ENCODE measurements around the gene CCDC86.
"Not testable (repeated sequence)": the region's sequence is repeated elsewhere in the genome, so short reads cannot be mapped to it uniquely, and the experiment has no call there.

CCDC86 gene

DNA sequence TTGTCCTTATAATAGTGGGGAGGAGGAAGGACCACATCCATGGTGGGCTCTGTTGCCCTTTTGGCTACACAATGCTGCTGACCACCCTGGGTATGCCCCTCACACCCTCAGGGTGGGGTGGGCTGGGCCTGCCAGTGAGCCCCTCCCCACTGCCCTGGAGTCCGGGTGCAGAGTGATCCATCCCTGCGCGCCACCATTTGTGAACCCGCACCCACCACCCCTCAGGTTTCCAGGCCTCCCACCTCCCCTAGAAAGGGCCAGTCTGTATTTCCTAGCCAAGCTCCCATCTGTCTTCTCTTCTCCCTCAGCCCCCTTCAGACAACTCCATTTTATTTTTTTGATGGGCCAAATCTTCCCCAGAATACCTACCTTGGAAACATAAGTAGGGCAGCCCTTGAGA, 31.8 kb upstream of the CCDC86 start:
- no peak overlapping the region for H3K27ac ChIP-seq (ENCODE audit: insufficient read depth, low read length, poor library complexity, severe bottlenecking)
- DNase-seq = no peak
- no peaks in the 10 kb centered on the region for H3K4me1 ChIP-seq (ENCODE audit: control insufficient read depth, insufficient read depth, low read length, poor library complexity, severe bottlenecking)
- H3K9me3 ChIP-seq (ENCODE audit: control insufficient read depth, low read length) = no peaks in the 10 kb centered on the region
- H3K4me3 ChIP-seq (ENCODE audit: insufficient read depth, low read depth, low read length, poor library complexity, severe bottlenecking) = no peak overlapping the region
- no peaks in the 10 kb centered on the region for H3K36me3 ChIP-seq (ENCODE audit: control insufficient read depth, insufficient read depth, low read length)
- no peaks in the 10 kb centered on the region for H3K27me3 ChIP-seq (replicated peaks; ENCODE audit: control insufficient read depth, insufficient read depth, low read length, poor library complexity, severe bottlenecking)

DNA sequence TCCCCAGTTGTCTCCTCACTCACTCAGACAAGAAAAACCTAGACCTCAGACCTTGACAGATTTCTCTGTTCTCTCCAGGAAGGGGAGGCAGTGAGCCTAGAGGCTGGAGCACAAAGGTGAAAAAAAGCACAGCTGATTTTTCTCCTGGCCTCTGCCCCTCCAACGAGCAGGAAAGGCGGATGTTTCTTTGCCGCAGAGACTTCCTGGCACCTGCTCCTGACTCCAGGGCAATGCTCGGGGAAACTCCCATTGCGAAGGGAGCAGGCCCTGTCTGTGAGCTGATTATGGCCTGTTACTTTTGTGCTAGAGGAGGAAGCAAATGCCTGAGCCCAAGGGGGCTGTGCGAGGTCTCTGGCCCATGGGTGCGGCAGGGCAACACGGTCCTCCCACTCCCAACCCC, 31.3 kb upstream of the CCDC86 start:
- H3K9me3 ChIP-seq (ENCODE audit: control insufficient read depth, low read length) = no peaks in the 10 kb centered on the region
- no peaks in the 10 kb centered on the region for H3K36me3 ChIP-seq (ENCODE audit: control insufficient read depth, insufficient read depth, low read length)
- no peaks in the 10 kb centered on the region for H3K4me1 ChIP-seq (ENCODE audit: control insufficient read depth, insufficient read depth, low read length, poor library complexity, severe bottlenecking)
- no peak for DNase-seq
- no peaks in the 10 kb centered on the region for H3K27me3 ChIP-seq (replicated peaks; ENCODE audit: control insufficient read depth, insufficient read depth, low read length, poor library complexity, severe bottlenecking)
- H3K4me3 ChIP-seq (ENCODE audit: insufficient read depth, low read depth, low read length, poor library complexity, severe bottlenecking) = no peak overlapping the region
- no peak overlapping the region for H3K27ac ChIP-seq (ENCODE audit: insufficient read depth, low read length, poor library complexity, severe bottlenecking)

GRCh38 chr11:60813324-60813723, 28.6 kb upstream of the CCDC86 start:
- DNase-seq = no peak
- Histone ChIP-seq H3K9me3 (ENCODE audit: control insufficient read depth, low read length) (peaks cover 10% of the 10 kb centered on the region), H3K4me1 (ENCODE audit: control insufficient read depth, insufficient read depth, low read length, poor library complexity, severe bottlenecking) (no peaks in the 10 kb centered on the region), H3K27me3 (replicated peaks; ENCODE audit: control insufficient read depth, insufficient read depth, low read length, poor library complexity, severe bottlenecking) (no peaks in the 10 kb centered on the region), H3K27ac (ENCODE audit: insufficient read depth, low read length, poor library complexity, severe bottlenecking) (no peak overlapping the region), H3K4me3 (ENCODE audit: insufficient read depth, low read depth, low read length, poor library complexity, severe bottlenecking) (no peak overlapping the region), H3K36me3 (ENCODE audit: control insufficient read depth, insufficient read depth, low read length) (no peaks in the 10 kb centered on the region)

DNA sequence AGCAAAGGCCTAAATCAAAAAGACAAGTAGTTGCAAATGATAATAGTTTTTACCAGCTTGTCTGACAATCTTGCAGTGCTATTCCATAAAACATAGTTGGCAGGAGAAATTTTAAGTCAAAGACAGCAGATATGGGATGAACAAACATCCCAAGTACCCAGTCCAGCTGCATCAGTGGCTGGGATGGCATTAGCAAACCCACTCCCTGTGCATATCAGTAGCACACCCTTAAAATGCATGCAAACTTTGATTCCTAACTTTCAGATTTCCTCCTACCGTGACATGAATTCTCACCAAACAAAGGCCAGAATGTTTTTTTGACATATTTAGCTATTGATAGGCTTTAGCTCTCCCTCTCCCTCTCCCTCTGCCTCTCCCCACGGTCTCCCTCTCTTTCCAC, 27.8 kb upstream of the CCDC86 start:
- Histone ChIP-seq H3K27ac (ENCODE audit: insufficient read depth, low read length, poor library complexity, severe bottlenecking) (no peak overlapping the region), H3K36me3 (ENCODE audit: control insufficient read depth, insufficient read depth, low read length) (no peaks in the 10 kb centered on the region), H3K4me3 (ENCODE audit: insufficient read depth, low read depth, low read length, poor library complexity, severe bottlenecking) (no peak overlapping the region), H3K27me3 (replicated peaks; ENCODE audit: control insufficient read depth, insufficient read depth, low read length, poor library complexity, severe bottlenecking) (no peaks in the 10 kb centered on the region), H3K4me1 (ENCODE audit: control insufficient read depth, insufficient read depth, low read length, poor library complexity, severe bottlenecking) (no peaks in the 10 kb centered on the region), H3K9me3 (ENCODE audit: control insufficient read depth, low read length) (peaks cover 10% of the 10 kb centered on the region)
- DNase-seq = no peak

GRCh38 chr11:60816590-60817157, 25.2 kb upstream of the CCDC86 start:
- H3K4me1 ChIP-seq (ENCODE audit: control insufficient read depth, insufficient read depth, low read length, poor library complexity, severe bottlenecking) = no peaks in the 10 kb centered on the region
- H3K36me3 ChIP-seq (ENCODE audit: control insufficient read depth, insufficient read depth, low read length) = no peaks in the 10 kb centered on the region
- peaks cover 10% of the 10 kb centered on the region for H3K9me3 ChIP-seq (ENCODE audit: control insufficient read depth, low read length)
- no peak overlapping the region for H3K4me3 ChIP-seq (ENCODE audit: insufficient read depth, low read depth, low read length, poor library complexity, severe bottlenecking)
- DNase-seq = no peak
- no peak overlapping the region for H3K27ac ChIP-seq (ENCODE audit: insufficient read depth, low read length, poor library complexity, severe bottlenecking)
- no peaks in the 10 kb centered on the region for H3K27me3 ChIP-seq (replicated peaks; ENCODE audit: control insufficient read depth, insufficient read depth, low read length, poor library complexity, severe bottlenecking)

- Histone ChIP-seq H3K27me3 (replicated peaks; ENCODE audit: control insufficient read depth, insufficient read depth, low read length, poor library complexity, severe bottlenecking) (no peaks in the 10 kb centered on the region), H3K4me3 (ENCODE audit: insufficient read depth, low read depth, low read length, poor library complexity, severe bottlenecking) (no peak overlapping the region), H3K27ac (ENCODE audit: insufficient read depth, low read length, poor library complexity, severe bottlenecking) (no peak overlapping the region), H3K36me3 (ENCODE audit: control insufficient read depth, insufficient read depth, low read length) (no peaks in the 10 kb centered on the region), H3K9me3 (ENCODE audit: control insufficient read depth, low read length) (peaks cover 10% of the 10 kb centered on the region), H3K4me1 (ENCODE audit: control insufficient read depth, insufficient read depth, low read length, poor library complexity, severe bottlenecking) (no peaks in the 10 kb centered on the region)
- no peak for DNase-seq
These were observed 23.9 kb upstream of the CCDC86 start for GRCh38 chr11:60818057-60818456.

DNA sequence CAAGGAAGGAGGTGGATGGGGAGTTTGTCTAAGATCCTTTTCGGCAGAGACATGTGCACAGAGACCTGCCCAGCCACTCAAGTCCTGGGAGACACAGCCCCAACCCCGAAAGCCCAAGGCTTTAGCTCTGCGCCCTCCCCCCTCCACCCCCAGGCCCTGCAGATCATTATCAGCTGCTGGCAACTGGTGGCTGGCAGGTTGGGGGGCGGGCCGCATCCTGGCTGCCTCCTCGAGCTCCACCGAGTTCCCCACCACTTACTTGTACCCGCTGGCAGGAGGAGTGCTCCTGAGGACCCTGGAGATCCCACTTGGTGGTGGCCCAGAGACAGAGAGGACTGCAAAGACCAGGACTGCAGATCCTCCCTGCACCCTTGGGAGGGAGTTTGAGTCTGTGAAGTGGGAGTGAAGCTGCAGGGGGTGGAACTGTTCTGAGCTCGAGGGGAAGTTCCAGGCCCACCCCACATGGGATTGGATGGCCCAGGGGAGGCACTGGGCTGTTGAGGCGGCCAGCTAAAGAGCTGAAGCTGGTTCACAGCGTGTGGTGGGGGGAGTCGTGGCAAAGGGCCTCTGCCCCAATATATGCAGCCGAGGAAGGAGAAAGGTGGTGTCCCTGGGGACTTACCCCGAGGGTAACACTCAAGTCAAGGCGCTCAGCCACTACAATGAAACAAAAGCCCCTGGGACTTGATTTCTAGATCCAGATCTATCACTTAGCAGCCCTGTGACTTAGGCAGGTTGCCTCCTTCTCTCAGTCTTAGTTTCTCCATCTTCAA, 19.9 kb upstream of the CCDC86 start:
- DNase-seq = no peak
- H3K9me3 ChIP-seq (ENCODE audit: control insufficient read depth, low read length) = peaks cover 3% of the 10 kb centered on the region
- H3K27me3 ChIP-seq (replicated peaks; ENCODE audit: control insufficient read depth, insufficient read depth, low read length, poor library complexity, severe bottlenecking) = no peaks in the 10 kb centered on the region
- H3K4me1 ChIP-seq (ENCODE audit: control insufficient read depth, insufficient read depth, low read length, poor library complexity, severe bottlenecking) = no peaks in the 10 kb centered on the region
- no peaks in the 10 kb centered on the region for H3K36me3 ChIP-seq (ENCODE audit: control insufficient read depth, insufficient read depth, low read length)
- no peak overlapping the region for H3K4me3 ChIP-seq (ENCODE audit: insufficient read depth, low read depth, low read length, poor library complexity, severe bottlenecking)
- no peak overlapping the region for H3K27ac ChIP-seq (ENCODE audit: insufficient read depth, low read length, poor library complexity, severe bottlenecking)

DNA sequence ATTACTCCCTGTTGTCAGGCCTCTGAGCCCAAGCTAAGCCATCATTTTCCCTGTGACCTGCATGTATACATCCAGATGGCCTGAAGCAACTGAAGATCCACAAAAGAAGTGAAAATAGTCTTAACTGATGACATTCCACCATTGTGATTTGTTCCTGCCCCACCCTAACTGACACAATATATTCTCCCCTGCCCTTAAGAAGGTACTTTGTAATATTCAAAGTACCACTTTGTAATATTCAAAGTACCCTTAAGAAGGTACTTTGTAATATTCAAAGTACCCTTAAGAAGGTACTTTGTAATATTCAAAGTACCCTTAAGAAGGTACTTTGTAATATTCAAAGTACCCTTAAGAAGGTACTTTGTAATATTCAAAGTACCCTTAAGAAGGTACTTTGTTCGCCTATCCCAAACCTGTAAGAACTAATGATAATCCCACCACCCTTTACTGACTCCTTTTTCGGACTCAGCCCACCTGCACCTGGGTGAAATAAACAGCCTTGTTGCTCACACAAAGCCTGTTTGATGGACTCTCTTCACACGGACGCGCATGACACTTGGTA, 18.1 kb upstream of the CCDC86 start:
- not testable (repeated sequence) for H3K9me3 ChIP-seq (ENCODE audit: control insufficient read depth, low read length); H3K36me3 ChIP-seq (ENCODE audit: control insufficient read depth, insufficient read depth, low read length); H3K4me3 ChIP-seq (ENCODE audit: insufficient read depth, low read depth, low read length, poor library complexity, severe bottlenecking); DNase-seq; H3K4me1 ChIP-seq (ENCODE audit: control insufficient read depth, insufficient read depth, low read length, poor library complexity, severe bottlenecking); H3K27me3 ChIP-seq (replicated peaks; ENCODE audit: control insufficient read depth, insufficient read depth, low read length, poor library complexity, severe bottlenecking); H3K27ac ChIP-seq (ENCODE audit: insufficient read depth, low read length, poor library complexity, severe bottlenecking)

GRCh38 chr11:60825118-60825517, 16.8 kb upstream of the CCDC86 start:
- H3K4me3 ChIP-seq (ENCODE audit: insufficient read depth, low read depth, low read length, poor library complexity, severe bottlenecking) = no peak overlapping the region
- H3K9me3 ChIP-seq (ENCODE audit: control insufficient read depth, low read length) = no peaks in the 10 kb centered on the region
- no peak overlapping the region for H3K27ac ChIP-seq (ENCODE audit: insufficient read depth, low read length, poor library complexity, severe bottlenecking)
- DNase-seq = no peak
- no peaks in the 10 kb centered on the region for H3K4me1 ChIP-seq (ENCODE audit: control insufficient read depth, insufficient read depth, low read length, poor library complexity, severe bottlenecking)
- H3K27me3 ChIP-seq (replicated peaks; ENCODE audit: control insufficient read depth, insufficient read depth, low read length, poor library complexity, severe bottlenecking) = no peaks in the 10 kb centered on the region
- H3K36me3 ChIP-seq (ENCODE audit: control insufficient read depth, insufficient read depth, low read length) = no peaks in the 10 kb centered on the region

- Histone ChIP-seq H3K4me3 (ENCODE audit: insufficient read depth, low read depth, low read length, poor library complexity, severe bottlenecking) (no peak overlapping the region), H3K27me3 (replicated peaks; ENCODE audit: control insufficient read depth, insufficient read depth, low read length, poor library complexity, severe bottlenecking) (no peaks in the 10 kb centered on the region), H3K36me3 (ENCODE audit: control insufficient read depth, insufficient read depth, low read length) (no peaks in the 10 kb centered on the region), H3K27ac (ENCODE audit: insufficient read depth, low read length, poor library complexity, severe bottlenecking) (no peak overlapping the region), H3K9me3 (ENCODE audit: control insufficient read depth, low read length) (no peaks in the 10 kb centered on the region), H3K4me1 (ENCODE audit: control insufficient read depth, insufficient read depth, low read length, poor library complexity, severe bottlenecking) (no peaks in the 10 kb centered on the region)
- DNase-seq = no peak
These were observed 16.1 kb upstream of the CCDC86 start for GRCh38 chr11:60825790-60826189.

Data from effector memory CD4-positive, alpha-beta T cell (primary cell).